ENCODE data around the gene PWWP2B. TPM values are rescaled to one million over a fixed set of nuclear protein-coding genes. Genes with fewer than 3 reads are reported as not detected.

PWWP2B gene
- total RNA-seq, 1 donor from 2014 or later: 25.2 TPM

GRCh38 chr10:132364594-132364970 is 32.4 kb upstream of the PWWP2B start:
- Histone ChIP-seq H3K36me3 (peaks cover 23% of the 10 kb centered on the region), H3K27ac (no peak overlapping the region), H3K4me3 (no peak overlapping the region), H3K4me1 (no peaks in the 10 kb centered on the region), H3K27me3 (ENCODE audit: low read depth) (no peaks in the 10 kb centered on the region), H3K9me3 (no peaks in the 10 kb centered on the region)
- no peak for TF ChIP-seq CTCF (IDR thresholded peaks at IDR 0.05)
- intact Hi-C loops (cut with DNase I): no loop called here
- ATAC-seq (peak in 1 of 2 donors; percentile 45), DNase-seq (peak; percentile 53)

DNA sequence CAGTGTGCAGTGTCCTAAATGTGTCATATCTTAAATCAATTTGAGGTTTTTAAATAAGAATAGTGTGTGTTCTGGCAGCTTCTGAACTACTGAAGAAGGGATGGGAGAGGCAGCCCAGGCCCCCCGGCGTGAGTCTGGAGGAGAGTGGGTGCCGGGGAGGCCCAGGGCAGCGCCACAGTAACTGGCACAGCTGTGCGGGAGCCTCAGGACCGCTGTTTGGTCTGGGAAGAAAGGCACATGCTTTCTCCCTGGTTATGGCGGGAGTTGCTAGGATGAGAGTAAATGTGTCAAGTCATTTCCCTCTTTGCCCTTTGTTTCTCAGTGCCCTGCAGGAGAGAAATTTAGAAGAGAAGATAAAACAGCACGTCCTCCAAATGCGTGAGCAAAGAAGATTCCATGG is 31.9 kb upstream of the PWWP2B start:
- Histone ChIP-seq H3K27me3 (ENCODE audit: low read depth) (no peaks in the 10 kb centered on the region), H3K4me1 (no peaks in the 10 kb centered on the region), H3K9me3 (no peaks in the 10 kb centered on the region), H3K36me3 (peaks cover 23% of the 10 kb centered on the region), H3K4me3 (no peak overlapping the region), H3K27ac (no peak overlapping the region)
- DNase-seq (no peak), ATAC-seq (no peak)
- TF ChIP-seq CTCF (IDR thresholded peaks at IDR 0.05): no peak
- intact Hi-C loops (cut with DNase I): no loop called here

DNA sequence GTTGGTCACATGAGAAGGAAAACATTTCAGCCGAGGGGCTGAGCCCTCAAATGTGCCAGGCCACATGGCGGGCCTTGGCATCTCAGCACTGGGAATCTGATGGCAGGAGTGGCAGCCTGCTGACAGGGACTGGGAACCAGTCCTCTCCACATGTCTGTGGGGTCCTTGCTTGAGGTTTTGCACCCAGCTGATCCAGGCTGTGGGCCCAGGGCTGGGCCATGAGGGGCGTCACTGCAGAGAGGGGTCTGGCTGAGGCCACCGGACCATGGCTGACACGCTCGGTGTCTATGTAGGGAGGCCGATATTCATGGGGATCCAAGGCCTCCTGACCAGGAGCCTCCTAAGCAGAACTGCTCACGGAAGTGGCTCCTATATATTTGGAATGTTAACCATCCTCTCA is 31.0 kb upstream of the PWWP2B start:
- TF ChIP-seq CTCF (IDR thresholded peaks at IDR 0.05): no peak
- DNase-seq (peak; percentile 23), ATAC-seq (no peak)
- Histone ChIP-seq H3K27me3 (ENCODE audit: low read depth) (no peaks in the 10 kb centered on the region), H3K36me3 (peaks cover 23% of the 10 kb centered on the region), H3K4me1 (no peaks in the 10 kb centered on the region), H3K9me3 (no peaks in the 10 kb centered on the region), H3K27ac (no peak overlapping the region), H3K4me3 (no peak overlapping the region)
- intact Hi-C loops (cut with DNase I): no loop called here

DNA sequence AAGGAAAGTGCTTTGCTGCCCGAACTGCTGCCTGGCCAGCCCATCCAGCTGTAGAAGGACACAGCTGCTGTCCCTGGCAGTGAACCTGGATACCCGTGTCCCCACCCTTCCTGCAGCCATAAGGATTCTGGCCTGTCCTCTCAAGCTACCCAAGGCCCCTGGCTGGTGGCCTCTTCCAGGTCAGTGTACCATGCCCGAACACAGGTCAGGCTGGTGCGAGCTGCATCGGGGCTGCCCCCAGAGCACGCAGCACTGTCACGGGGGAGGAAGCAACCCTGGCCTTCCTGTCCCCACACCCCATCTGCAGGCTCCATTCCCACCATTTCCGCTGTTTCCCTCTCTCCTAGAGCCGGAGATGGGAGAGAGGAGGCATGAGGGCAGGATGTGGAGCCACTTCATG is 30.5 kb upstream of the PWWP2B start:
- no peak for TF ChIP-seq CTCF (IDR thresholded peaks at IDR 0.05)
- H3K27ac ChIP-seq: no peak overlapping the region
- ATAC-seq: no peak
- H3K4me3 ChIP-seq: no peak overlapping the region
- no peaks in the 10 kb centered on the region for H3K27me3 ChIP-seq (ENCODE audit: low read depth)
- intact Hi-C loops (cut with DNase I): no loop called here
- DNase-seq: peak; percentile 30
- peaks cover 23% of the 10 kb centered on the region for H3K36me3 ChIP-seq
- no peaks in the 10 kb centered on the region for H3K9me3 ChIP-seq
- no peaks in the 10 kb centered on the region for H3K4me1 ChIP-seq

- Histone ChIP-seq H3K9me3 (no peaks in the 10 kb centered on the region), H3K27ac (no peak overlapping the region), H3K4me1 (no peaks in the 10 kb centered on the region), H3K27me3 (ENCODE audit: low read depth) (no peaks in the 10 kb centered on the region), H3K4me3 (no peak overlapping the region), H3K36me3 (peaks cover 23% of the 10 kb centered on the region)
- no peak for TF ChIP-seq CTCF (IDR thresholded peaks at IDR 0.05)
- intact Hi-C loops (cut with DNase I): no loop called here
- DNase-seq (no peak), ATAC-seq (no peak)
Measured at GRCh38 chr10:132368391-132368790, 28.6 kb upstream of the PWWP2B start.
